CMK (cell line): ENCODE measurements around the gene GPR3.
"Not testable (repeated sequence)": the region's sequence is repeated elsewhere in the genome, so short reads cannot be mapped to it uniquely, and the experiment has no call there.

Experiments used
- DNase-seq: peaks from one replicate; pipeline ENCODE4 v3.0.0-alpha.2; 2010; ENCODE audit warnings: low read depth

The GPR3 gene

GRCh38 chr1:27428316-27429028, 36.0 kb downstream of the GPR3 start:
- no peak for DNase-seq

- DNase-seq = no peak
These were observed 36.6 kb downstream of the GPR3 start for GRCh38 chr1:27429029-27429425.

- peak; percentile 30 for DNase-seq
These were observed 38.6 kb downstream of the GPR3 start for GRCh38 chr1:27430903-27431600.

- DNase-seq = no peak
These were observed 39.1 kb downstream of the GPR3 start for GRCh38 chr1:27431601-27431940.

GRCh38 chr1:27432725-27433124, 40.3 kb downstream of the GPR3 start:
- not testable (repeated sequence) for DNase-seq

GRCh38 chr1:27433706-27434105, 41.3 kb downstream of the GPR3 start:
- no peak for DNase-seq

GRCh38 chr1:27435566-27436203, 43.3 kb downstream of the GPR3 start:
- DNase-seq = no peak

- no peak for DNase-seq
These were observed 44.1 kb downstream of the GPR3 start for GRCh38 chr1:27436204-27437159.

GRCh38 chr1:27438621-27439061, 46.2 kb downstream of the GPR3 start:
- DNase-seq = no peak

- no peak for DNase-seq
These were observed 46.7 kb downstream of the GPR3 start for GRCh38 chr1:27439150-27439549.

- no peak for DNase-seq
These were observed 52.2 kb downstream of the GPR3 start for GRCh38 chr1:27444632-27445031.
